Stimulated activated CD4-positive, alpha-beta T cell treated with anti-CD3 and anti-CD28 coated beads, Interleukin-2, amount 100 ng/mL, for 24 hours (primary cell): Measurements from ENCODE around the gene SLC38A2.
A peak's percentile ranks its signal among the peaks of the same experiment; 100 is the strongest.
"Not testable (repeated sequence)": the region's sequence is repeated elsewhere in the genome, so short reads cannot be mapped to it uniquely, and the experiment has no call there.

Experiments used
- DNase-seq, 2 donors: peaks; one replicate each; pipeline ENCODE4 v3.0.0-alpha.2; 2020

Gene SLC38A2

DNA sequence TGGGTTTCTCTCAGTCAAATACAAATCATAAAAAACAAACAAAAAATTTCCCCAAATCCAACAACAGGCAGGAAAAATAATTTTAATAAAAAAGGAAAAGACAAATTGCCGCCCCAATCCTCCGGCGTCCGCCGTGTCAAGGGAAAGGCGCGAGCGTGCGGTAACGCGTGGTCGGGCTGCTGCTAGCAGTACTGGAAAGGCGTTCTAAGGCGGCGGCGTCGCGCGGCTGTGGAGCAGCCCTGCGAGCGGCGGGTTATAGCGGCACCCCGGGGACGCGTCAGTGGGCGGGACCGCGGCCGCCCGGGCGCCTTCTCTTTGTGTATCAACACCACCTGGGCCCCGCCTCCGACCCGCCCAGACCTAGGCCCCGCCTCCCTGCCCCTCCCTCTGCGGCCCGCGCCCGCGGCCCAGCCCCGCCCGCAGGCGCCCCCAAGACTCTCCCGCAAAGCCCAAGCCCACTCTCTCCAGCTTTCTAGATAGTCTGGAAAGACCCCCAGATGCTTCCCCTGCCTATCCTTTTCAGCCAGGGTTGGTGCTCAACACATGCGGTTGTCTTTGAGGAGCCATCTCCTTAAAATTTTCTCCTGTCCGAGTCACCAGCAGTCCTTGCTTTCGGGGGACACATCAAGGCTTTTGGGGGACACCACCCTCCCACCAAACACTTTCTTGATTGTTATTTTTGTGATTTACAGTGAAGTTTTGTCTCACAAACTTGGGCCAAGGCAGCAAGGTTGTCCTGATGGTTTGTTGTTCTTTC lies at the start of gene SLC38A2:
TSS of gene SLC38A2 (minus strand) at position 230 of the 757 bp plus-strand sequence. CDS start 1,480 bp downstream, outside the sequence.
- DNase-seq, result peak; percentile 98 to 99

DNA sequence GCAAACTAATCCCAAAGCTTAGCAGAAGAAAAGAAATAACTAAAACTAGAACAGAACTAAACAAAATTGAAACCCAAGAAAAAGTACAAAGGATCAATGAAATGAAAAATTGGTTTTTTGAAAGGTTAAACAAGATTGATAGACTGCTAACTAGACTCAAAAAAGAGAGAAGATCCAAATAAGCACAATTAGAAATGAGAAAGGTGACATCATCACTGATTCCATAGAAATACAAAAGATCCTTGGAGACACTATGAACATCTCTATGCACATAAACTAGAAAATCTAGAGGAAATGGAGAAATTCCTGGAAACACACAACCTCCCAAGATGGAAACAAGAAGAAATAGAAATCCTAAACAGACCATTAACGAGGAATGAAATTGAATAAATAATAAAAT lies 47.1 kb upstream of the SLC38A2 start:
- DNase-seq, result no peak

DNA sequence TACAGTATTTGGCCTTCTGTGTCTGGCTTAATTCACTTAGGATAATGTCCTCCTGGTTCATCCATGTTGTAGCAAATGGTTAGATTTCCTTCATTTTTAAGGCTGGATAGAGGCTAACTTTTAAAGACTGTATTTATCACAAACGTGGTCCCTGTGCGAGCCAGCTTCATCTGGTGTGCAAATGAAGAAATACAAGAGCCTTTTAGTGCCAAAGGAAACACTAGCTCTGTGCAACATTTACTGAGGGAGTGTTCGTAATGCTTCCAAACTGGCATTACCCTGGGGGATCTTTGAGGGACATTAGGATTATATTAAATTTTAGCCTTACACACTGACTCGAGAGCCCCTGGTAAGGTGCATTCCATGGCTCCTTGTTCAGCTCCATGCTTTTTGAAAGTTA lies 43.0 kb upstream of the SLC38A2 start:
- DNase-seq, result no peak

GRCh38 chr12:46414591-46415268 lies 42.2 kb upstream of the SLC38A2 start:
- no peak for DNase-seq

DNA sequence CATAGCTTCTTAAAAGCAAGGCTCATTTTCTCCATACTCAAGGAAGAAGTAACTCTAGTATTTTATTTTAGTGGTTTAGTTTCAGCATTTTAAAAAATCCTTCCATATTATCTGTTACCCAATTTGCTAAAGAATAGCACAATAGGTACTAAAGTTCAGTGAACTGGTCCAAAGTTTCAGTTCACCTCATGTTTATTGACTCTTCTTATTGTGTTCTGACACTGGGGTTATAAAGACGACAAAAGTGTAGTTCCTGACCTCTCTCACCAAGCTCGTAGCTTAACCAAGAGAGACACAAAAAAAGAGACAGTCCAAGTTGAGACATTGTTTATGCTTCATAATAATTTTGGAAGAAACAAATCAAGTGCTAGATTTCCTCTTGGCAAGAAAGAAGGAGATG lies 40.8 kb upstream of the SLC38A2 start:
- DNase-seq, result no peak

- no peak for DNase-seq
These were observed 40.3 kb upstream of the SLC38A2 start for GRCh38 chr12:46412857-46413256.

- DNase-seq, result no peak
These were observed 37.9 kb upstream of the SLC38A2 start for GRCh38 chr12:46410495-46410894.

DNA sequence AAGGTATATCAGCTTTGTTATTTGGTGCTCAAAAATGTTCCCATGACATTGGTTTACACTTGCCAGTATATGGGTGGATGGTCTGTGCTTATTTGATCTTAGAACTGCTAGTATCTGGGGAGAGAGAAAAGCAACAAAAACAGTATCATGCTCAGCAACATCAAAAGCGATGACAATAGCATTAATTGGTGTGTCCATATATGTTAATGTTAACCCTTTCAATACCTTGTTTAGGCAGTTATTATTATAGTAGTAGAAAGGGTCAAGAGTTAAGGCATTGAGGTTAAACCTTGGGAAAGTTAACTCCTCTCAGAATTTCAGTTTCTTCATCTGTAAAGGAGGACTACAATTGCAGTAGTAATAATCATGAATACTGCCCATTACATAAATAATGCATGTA lies 37.4 kb upstream of the SLC38A2 start:
- DNase-seq, result no peak

DNA sequence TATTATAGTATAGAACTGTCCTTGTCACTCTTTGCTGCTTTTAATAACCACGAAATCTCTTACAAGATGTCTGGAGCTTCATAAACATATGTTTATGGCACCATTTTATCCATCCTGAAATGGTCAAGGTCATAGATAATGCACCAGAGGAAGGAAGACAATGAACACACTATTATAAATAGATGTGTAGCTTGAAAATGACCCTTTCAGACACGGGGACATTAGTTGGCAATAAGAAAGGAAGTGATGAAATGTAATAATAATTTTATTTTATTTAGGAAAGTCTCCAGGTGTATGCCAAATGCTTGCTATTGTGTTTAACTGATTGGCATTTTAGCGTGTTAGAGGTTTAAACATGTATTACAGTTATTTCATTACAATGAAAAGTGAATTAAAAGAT lies 36.8 kb upstream of the SLC38A2 start:
- DNase-seq, result no peak

DNA sequence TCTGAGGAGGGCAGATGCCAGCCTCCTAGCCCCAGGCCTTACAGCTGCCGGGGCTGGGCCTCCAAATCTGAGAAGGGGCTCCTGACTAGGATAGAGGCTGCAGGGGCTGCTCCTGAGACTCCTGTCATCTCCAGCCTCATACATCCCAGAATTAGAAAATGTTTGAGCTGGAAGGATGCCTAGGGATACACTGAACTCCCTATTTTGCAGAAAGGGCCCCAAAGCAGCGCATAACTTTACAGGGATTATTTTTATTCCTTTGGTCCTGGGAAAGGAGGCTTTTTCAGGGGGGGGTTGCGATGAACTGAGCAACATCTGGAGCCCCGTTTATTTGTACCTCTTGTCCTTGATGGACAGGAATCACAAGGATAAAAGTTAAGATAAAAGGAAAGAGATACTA lies 35.9 kb upstream of the SLC38A2 start:
- no peak for DNase-seq

- no peak for DNase-seq
These were observed 34.8 kb upstream of the SLC38A2 start for GRCh38 chr12:46407361-46407760.

DNA sequence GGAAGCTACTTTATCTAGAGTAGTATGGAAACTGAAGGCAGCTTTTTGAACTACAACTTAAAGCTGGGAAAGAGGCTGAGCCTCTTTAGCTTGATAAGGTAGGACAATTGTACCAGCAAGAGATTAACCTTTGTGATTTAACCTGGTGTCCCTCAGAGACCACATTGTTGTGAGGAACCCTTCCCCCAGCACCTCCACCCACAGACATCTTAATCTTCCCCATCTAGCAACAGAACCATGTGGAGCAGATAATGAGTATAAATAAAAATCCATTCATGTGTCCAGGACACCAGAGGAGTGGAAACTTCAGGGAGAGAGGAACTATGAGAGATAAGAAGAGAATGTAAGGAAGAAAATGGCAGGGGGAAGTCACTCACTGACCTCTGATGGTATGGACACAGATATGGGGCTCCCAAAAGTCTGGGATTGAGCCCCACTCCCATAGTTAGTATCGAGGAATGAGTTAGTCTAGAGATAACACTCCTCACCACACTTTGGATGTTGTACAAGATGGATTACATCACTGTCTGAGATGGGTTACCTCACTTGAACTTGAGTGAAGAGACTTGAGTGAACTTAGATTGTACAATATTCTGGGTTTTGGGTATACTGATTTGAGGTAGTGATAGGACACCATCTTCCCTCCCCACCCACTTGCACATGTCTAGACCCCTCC lies 33.9 kb upstream of the SLC38A2 start:
- DNase-seq, result no peak

GRCh38 chr12:46404733-46405132 lies 32.2 kb upstream of the SLC38A2 start:
- DNase-seq, result no peak

GRCh38 chr12:46404225-46404631 lies 31.7 kb upstream of the SLC38A2 start:
- DNase-seq, result no peak

GRCh38 chr12:46403719-46404070 lies 31.1 kb upstream of the SLC38A2 start:
- DNase-seq, result no peak

- DNase-seq, result no peak
These were observed 30.6 kb upstream of the SLC38A2 start for GRCh38 chr12:46402941-46403718.

DNA sequence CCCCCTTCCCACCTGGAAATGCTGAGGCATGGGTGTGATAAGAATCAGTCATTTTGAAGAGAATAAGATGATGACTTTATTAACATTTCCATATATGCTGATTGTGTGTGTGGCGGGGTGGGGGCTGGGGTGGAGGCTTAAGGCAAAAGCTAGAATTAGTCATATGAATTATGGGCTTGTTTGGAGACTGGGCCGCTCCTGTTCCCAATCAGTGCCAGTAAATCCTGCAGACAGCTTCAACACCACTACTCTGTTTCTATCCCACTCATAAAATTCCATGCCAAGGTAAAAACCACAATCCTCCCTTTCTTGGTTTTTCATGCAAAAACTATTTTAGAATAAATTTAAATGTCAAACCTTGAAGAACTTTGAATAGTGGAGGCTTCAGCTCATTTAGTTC lies 29.9 kb upstream of the SLC38A2 start:
- DNase-seq, result no peak

DNA sequence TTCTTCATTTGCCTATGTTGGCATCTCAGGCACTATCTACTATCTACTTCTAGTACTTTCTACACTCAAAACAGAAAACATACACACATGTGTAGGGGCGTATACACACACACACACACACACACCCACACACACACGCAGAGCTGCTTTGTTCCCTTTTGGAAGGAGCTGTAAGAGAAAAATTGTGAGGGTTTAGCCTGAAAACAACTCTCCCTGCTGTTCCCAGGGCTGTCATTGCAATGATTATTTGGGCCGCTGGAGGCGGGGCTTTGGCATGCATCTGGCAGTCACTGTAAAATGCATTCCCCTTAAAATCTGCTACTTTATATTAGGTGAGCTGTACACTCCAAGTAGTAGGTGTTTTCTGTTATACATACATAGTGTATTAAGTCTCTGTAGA lies 29.1 kb upstream of the SLC38A2 start:
- DNase-seq, result no peak

DNA sequence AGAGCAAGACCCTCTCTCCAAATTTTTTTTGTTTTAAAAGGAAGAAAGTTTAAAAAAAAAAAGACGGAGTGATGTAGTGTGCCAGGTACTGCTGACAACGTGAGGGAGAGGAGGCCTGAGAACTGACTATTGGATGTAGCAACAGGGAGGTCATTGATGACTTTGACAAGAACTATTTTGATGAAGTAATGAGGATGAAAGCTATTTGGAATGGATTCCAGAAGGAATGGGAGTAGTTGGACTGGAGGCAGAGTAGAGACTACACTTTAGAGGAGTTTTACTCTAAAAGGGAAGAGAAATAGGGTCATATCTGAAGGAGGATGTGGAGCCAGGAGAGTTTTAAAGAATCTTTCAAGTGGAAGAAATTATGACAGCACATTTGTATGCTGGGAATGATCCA lies 27.8 kb upstream of the SLC38A2 start:
- no peak for DNase-seq

GRCh38 chr12:46399461-46400248 lies 27.1 kb upstream of the SLC38A2 start:
- DNase-seq, result not testable (repeated sequence)

DNA sequence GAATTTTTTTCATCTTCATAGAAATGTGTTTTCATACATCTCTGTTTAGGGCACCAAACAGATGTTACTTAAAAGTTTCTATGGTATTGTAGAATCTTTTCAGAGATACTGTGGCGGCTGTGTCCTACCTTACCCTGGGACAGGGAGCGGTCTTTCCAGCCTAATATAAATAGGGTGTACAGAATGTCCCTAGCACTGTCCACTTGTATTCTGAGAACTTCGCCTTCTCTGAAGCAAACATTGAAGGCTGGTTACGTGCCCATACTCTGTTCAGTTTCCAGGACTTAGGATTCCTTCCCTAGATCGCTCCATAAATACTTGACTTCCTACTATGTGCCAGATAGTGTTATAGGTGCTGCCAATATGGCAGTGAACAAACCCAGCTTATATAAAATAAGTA lies 24.3 kb upstream of the SLC38A2 start:
- DNase-seq, result no peak

DNA sequence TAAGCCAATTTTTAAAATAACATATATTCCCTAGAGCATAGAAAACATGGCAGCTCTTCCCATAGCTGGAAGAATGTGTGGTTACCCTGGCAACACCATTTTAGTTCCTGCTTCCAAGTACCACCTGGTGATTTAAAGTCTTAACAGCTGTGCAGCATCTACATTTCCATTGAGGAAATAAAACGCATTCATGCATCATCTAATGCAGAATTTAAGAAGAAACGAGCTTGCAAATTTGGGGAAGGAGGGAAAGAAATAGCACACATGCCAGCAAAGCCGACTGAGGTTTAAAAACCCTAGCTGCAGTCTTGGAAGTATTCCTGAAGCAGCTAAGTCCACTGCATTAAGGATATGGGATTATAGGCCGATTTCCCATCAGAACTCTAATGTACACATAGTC lies 22.8 kb upstream of the SLC38A2 start:
- no peak for DNase-seq

GRCh38 chr12:46391630-46392029 lies 19.1 kb upstream of the SLC38A2 start:
- no peak for DNase-seq
